Kidney epithelial cell (primary cell): ENCODE measurements around the gene TCF7L1. TPM values are rescaled to one million over a fixed set of nuclear protein-coding genes. Genes with fewer than 3 reads are reported as not detected.

ENCODE experiments used
- DNase-seq: peaks from one replicate; pipeline ENCODE4 v3.0.0-alpha.2; 2010; ENCODE audit warnings: low read depth
- H3K27me3 ChIP-seq: 2 replicates; pipeline ENCODE4 v1.6.0; 2011; ENCODE audit warnings: low read length; ENCODE audit not compliant: control insufficient read depth, insufficient read depth
- H3K36me3 ChIP-seq: 2 replicates; pipeline ENCODE4 v1.5.1; 2011; ENCODE audit warnings: low read length; ENCODE audit not compliant: control insufficient read depth, insufficient read depth
- H3K4me3 ChIP-seq: 2 replicates; pipeline ENCODE4 v1.5.1; 2011; ENCODE audit warnings: low read depth, mild to moderate bottlenecking, control low read depth, low read length
- total RNA-seq: library from RNA; depleted of rRNA; stranded (reverse); fragments of >200 nt; gene quantifications from 2 replicates; pipeline ENCODE4 v1.2.3, GENCODE V29; 2015
- TF ChIP-seq, protein P1 (sequence below): IDR thresholded peaks from 2 replicates; pipeline ENCODE4 v1.5.1; 2011; ENCODE audit warnings: mild to moderate bottlenecking, moderate library complexity, low read length, control low read depth, inconsistent platforms; ENCODE audit not compliant: insufficient read depth, poor library complexity, severe bottlenecking

Gene TCF7L1
- total RNA-seq, 1 donor from 2014 or later = 4.3 TPM

- Histone ChIP-seq H3K27me3 (peaks cover 3% of the 10 kb centered on the region), H3K4me3 (no peak overlapping the region), H3K36me3 (no peaks in the 10 kb centered on the region)
- TF ChIP-seq, protein P1, sequence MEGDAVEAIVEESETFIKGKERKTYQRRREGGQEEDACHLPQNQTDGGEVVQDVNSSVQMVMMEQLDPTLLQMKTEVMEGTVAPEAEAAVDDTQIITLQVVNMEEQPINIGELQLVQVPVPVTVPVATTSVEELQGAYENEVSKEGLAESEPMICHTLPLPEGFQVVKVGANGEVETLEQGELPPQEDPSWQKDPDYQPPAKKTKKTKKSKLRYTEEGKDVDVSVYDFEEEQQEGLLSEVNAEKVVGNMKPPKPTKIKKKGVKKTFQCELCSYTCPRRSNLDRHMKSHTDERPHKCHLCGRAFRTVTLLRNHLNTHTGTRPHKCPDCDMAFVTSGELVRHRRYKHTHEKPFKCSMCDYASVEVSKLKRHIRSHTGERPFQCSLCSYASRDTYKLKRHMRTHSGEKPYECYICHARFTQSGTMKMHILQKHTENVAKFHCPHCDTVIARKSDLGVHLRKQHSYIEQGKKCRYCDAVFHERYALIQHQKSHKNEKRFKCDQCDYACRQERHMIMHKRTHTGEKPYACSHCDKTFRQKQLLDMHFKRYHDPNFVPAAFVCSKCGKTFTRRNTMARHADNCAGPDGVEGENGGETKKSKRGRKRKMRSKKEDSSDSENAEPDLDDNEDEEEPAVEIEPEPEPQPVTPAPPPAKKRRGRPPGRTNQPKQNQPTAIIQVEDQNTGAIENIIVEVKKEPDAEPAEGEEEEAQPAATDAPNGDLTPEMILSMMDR = no peak
- no peak for DNase-seq
Observed at GRCh38 chr2:85216927-85217326, 83.7 kb downstream of the TCF7L1 start.

DNA sequence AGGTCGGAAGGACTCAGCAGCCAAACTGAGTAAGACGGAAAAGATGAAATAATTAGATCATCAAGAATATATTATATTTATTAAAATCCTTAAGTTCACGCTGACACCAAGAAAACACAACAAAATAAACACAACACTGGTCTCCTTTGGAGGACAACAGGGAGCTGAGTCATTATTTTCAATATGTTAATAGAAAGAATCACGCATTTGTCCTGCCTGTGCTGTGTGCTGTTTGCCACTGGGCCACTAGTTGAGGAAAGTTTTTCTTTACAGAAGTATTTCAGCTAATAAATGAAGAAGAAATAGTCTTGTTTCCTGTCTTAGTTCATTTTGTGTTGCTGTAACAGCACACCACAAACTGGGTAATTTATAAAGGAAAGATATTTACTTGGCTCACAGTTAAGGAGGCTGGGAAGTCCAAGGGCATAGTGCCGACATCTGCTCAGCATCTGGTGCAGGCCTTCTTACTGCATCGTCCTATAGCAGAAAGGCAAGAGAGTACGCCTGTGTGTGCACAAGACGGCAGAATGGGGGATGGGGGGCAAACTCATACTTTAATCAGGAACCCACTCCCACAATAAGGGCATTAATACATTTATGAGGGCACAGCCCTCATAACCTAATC is 88.0 kb downstream of the TCF7L1 start:
- TF ChIP-seq, protein P1 = no peak
- DNase-seq = no peak
- H3K4me3 ChIP-seq = no peak overlapping the region
- H3K36me3 ChIP-seq = no peaks in the 10 kb centered on the region
- no peaks in the 10 kb centered on the region for H3K27me3 ChIP-seq

GRCh38 chr2:85222792-85223191 is 89.6 kb downstream of the TCF7L1 start:
- Histone ChIP-seq H3K4me3 (no peak overlapping the region), H3K36me3 (no peaks in the 10 kb centered on the region), H3K27me3 (no peaks in the 10 kb centered on the region)
- TF ChIP-seq, protein P1 = no peak
- no peak for DNase-seq

DNA sequence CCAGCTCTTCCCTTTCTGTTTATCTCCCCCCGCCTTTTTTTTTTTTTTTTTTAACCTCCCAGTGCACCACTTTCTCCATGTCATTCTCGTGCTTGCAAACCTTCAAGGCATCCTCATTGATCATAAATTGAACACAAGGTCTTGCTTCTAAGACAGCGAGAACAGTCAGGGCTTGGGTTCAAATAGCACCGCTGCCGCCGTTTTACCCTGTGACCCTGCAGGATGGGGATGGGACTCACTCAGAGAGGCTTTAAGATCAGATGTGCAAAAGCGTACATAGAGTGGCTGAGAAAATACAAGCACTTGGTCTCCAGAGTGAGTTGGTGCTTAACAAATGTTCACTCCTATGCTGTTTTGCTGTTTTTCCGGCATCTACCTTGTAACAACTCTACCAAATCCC is 93.6 kb downstream of the TCF7L1 start:
- Histone ChIP-seq H3K27me3 (no peaks in the 10 kb centered on the region), H3K4me3 (no peak overlapping the region), H3K36me3 (no peaks in the 10 kb centered on the region)
- TF ChIP-seq, protein P1 = no peak
- DNase-seq = no peak

- Histone ChIP-seq H3K27me3 (no peaks in the 10 kb centered on the region), H3K36me3 (no peaks in the 10 kb centered on the region), H3K4me3 (no peak overlapping the region)
- no peak for DNase-seq
- TF ChIP-seq, protein P1 = peak; percentile 6
Observed at GRCh38 chr2:85230679-85231467, 97.7 kb downstream of the TCF7L1 start.
